ENCODE measurements around the gene ANKRD53.

DNA sequence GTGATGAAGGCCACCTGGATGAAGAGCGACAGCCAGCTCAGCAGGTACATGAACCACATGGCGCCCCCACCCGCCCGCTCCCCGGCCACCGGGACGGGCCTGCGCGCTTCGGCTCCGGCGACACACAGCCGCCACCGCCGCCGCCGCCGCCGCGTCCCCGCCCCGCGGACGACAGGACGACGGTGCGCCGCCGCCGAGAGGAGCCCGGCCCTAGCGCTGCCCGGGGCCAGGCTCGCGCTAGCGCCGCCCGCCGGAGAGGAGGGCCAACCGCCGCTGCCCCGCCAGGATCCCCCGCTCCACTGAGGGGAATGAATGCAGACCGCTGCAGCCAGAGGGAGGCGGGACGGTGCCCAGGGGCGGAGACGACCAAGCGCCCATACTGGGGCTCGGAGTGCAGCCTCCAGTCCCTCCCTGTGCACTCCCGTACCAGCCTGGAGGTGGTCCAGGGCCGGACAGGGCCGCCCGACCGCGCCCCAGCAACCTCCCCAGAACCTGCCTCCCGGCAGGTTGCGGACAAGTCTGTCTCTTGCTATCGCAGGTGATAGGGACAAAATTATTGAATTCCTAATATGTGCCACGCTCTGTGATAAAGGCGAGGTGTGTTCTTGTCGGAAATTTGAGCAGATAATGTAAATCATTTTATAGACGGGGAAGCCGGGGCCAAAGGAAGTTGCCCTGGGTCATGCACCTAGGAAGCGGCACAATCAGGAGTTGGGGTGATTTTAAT lies 16.4 kb downstream of the ANKRD53 start, which contains the start of gene TEX261:
- TF ChIP-seq, protein P1, sequence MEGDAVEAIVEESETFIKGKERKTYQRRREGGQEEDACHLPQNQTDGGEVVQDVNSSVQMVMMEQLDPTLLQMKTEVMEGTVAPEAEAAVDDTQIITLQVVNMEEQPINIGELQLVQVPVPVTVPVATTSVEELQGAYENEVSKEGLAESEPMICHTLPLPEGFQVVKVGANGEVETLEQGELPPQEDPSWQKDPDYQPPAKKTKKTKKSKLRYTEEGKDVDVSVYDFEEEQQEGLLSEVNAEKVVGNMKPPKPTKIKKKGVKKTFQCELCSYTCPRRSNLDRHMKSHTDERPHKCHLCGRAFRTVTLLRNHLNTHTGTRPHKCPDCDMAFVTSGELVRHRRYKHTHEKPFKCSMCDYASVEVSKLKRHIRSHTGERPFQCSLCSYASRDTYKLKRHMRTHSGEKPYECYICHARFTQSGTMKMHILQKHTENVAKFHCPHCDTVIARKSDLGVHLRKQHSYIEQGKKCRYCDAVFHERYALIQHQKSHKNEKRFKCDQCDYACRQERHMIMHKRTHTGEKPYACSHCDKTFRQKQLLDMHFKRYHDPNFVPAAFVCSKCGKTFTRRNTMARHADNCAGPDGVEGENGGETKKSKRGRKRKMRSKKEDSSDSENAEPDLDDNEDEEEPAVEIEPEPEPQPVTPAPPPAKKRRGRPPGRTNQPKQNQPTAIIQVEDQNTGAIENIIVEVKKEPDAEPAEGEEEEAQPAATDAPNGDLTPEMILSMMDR (IDR thresholded peaks at IDR 0.05), result peak; percentile 66 to 96 (median 90)
- peak in 2 of 4 donors; percentile 34 to 65 for TF ChIP-seq POLR2A (IDR thresholded peaks at IDR 0.05)
- TF ChIP-seq POLR2AphosphoS5 (IDR thresholded peaks at IDR 0.05), result peak; percentile 17 to 55

All from upper lobe of left lung (tissue), 4 donors.